ENCODE measurements around the gene USE1. TPM values are rescaled to one million over a fixed set of nuclear protein-coding genes. Genes with fewer than 3 reads are reported as not detected.

Gene USE1
- total RNA-seq, 1 donor, result 25.7 TPM

GRCh38 chr19:17210296-17210695 lies 4.9 kb upstream of the USE1 start:
- H3K36me3 ChIP-seq (ENCODE audit: insufficient read depth, low read length), result peaks cover 53% of the 10 kb centered on the region
- DNase-seq (ENCODE audit: insufficient read length, low spot score, missing footprints), result peak; percentile 81

GRCh38 chr19:17211547-17212446 lies 3.4 kb upstream of the USE1 start:
- peak; percentile 38 for DNase-seq (ENCODE audit: insufficient read length, low spot score, missing footprints)
- no peak overlapping the region for H2AFZ ChIP-seq (ENCODE audit: low read length)
- H3K79me2 ChIP-seq (ENCODE audit: insufficient read depth, low read length), result peaks cover 3% of the 10 kb centered on the region
- H3K36me3 ChIP-seq (ENCODE audit: insufficient read depth, low read length), result peaks cover 40% of the 10 kb centered on the region
- no peak for TF ChIP-seq CTCF (IDR thresholded peaks at IDR 0.05; ENCODE audit: extremely low read depth, low read depth, low read length)
- H3K27ac ChIP-seq (ENCODE audit: low read depth, low read length), result no peak overlapping the region
- no peak overlapping the region for H3K4me3 ChIP-seq (ENCODE audit: insufficient read depth, low read length)
- H4K20me1 ChIP-seq (ENCODE audit: insufficient read depth, low read length), result peaks cover 9% of the 10 kb centered on the region
- no peak overlapping the region for H3K4me2 ChIP-seq (ENCODE audit: insufficient read depth, low read length)
- peaks cover 11% of the 10 kb centered on the region for H3K4me1 ChIP-seq (ENCODE audit: insufficient read depth, low read length)
- H3K9me3 ChIP-seq (ENCODE audit: low read depth, low read length), result no peaks in the 10 kb centered on the region
- H3K27me3 ChIP-seq (ENCODE audit: insufficient read depth, low read length), result no peaks in the 10 kb centered on the region

More at GRCh38 chr19:17210296-17210695, 4.9 kb upstream of the USE1 start:
- no peaks in the 10 kb centered on the region for H3K27me3 ChIP-seq (ENCODE audit: insufficient read depth, low read length)
- H2AFZ ChIP-seq (ENCODE audit: low read length), result no peak overlapping the region
- no peaks in the 10 kb centered on the region for H3K9me3 ChIP-seq (ENCODE audit: low read depth, low read length)
- peaks cover 9% of the 10 kb centered on the region for H4K20me1 ChIP-seq (ENCODE audit: insufficient read depth, low read length)
- no peaks in the 10 kb centered on the region for H3K79me2 ChIP-seq (ENCODE audit: insufficient read depth, low read length)
- H3K27ac ChIP-seq (ENCODE audit: low read depth, low read length), result no peak overlapping the region
- no peak for TF ChIP-seq CTCF (IDR thresholded peaks at IDR 0.05; ENCODE audit: extremely low read depth, low read depth, low read length)
- H3K4me3 ChIP-seq (ENCODE audit: insufficient read depth, low read length), result no peak overlapping the region
- peaks cover 11% of the 10 kb centered on the region for H3K4me1 ChIP-seq (ENCODE audit: insufficient read depth, low read length)
- H3K4me2 ChIP-seq (ENCODE audit: insufficient read depth, low read length), result no peak overlapping the region

GRCh38 chr19:17213334-17213733 lies 1.8 kb upstream of the USE1 start:
- no peak overlapping the region for H3K4me3 ChIP-seq (ENCODE audit: insufficient read depth, low read length)
- H3K4me1 ChIP-seq (ENCODE audit: insufficient read depth, low read length), result peaks cover 11% of the 10 kb centered on the region
- no peaks in the 10 kb centered on the region for H3K27me3 ChIP-seq (ENCODE audit: insufficient read depth, low read length)
- H3K79me2 ChIP-seq (ENCODE audit: insufficient read depth, low read length), result peaks cover 3% of the 10 kb centered on the region
- TF ChIP-seq CTCF (IDR thresholded peaks at IDR 0.05; ENCODE audit: extremely low read depth, low read depth, low read length), result no peak
- H3K27ac ChIP-seq (ENCODE audit: low read depth, low read length), result no peak overlapping the region
- peak; percentile 66 for DNase-seq (ENCODE audit: insufficient read length, low spot score, missing footprints)
- H3K36me3 ChIP-seq (ENCODE audit: insufficient read depth, low read length), result peaks cover 44% of the 10 kb centered on the region
- peaks cover 9% of the 10 kb centered on the region for H4K20me1 ChIP-seq (ENCODE audit: insufficient read depth, low read length)
- no peak overlapping the region for H3K4me2 ChIP-seq (ENCODE audit: insufficient read depth, low read length)
- H3K9me3 ChIP-seq (ENCODE audit: low read depth, low read length), result no peaks in the 10 kb centered on the region
- no peak overlapping the region for H2AFZ ChIP-seq (ENCODE audit: low read length)

GRCh38 chr19:17214508-17215126 lies 540 bp upstream of the USE1 start:
- peak overlapping the region; percentile 87 for H3K4me3 ChIP-seq (ENCODE audit: insufficient read depth, low read length)
- no peak for TF ChIP-seq CTCF (IDR thresholded peaks at IDR 0.05; ENCODE audit: extremely low read depth, low read depth, low read length)
- peaks cover 11% of the 10 kb centered on the region for H3K4me1 ChIP-seq (ENCODE audit: insufficient read depth, low read length)
- peak overlapping the region; percentile 93 for H3K4me2 ChIP-seq (ENCODE audit: insufficient read depth, low read length)
- peak overlapping the region; percentile 93 for H3K27ac ChIP-seq (ENCODE audit: low read depth, low read length)
- H3K27me3 ChIP-seq (ENCODE audit: insufficient read depth, low read length), result no peaks in the 10 kb centered on the region
- H4K20me1 ChIP-seq (ENCODE audit: insufficient read depth, low read length), result peaks cover 4% of the 10 kb centered on the region
- peaks cover 46% of the 10 kb centered on the region for H3K36me3 ChIP-seq (ENCODE audit: insufficient read depth, low read length)
- H3K9me3 ChIP-seq (ENCODE audit: low read depth, low read length), result no peaks in the 10 kb centered on the region
- peak overlapping the region; percentile 79 for H2AFZ ChIP-seq (ENCODE audit: low read length)
- peak; percentile 59 for DNase-seq (ENCODE audit: insufficient read length, low spot score, missing footprints)
- peaks cover 3% of the 10 kb centered on the region for H3K79me2 ChIP-seq (ENCODE audit: insufficient read depth, low read length)

Measured in osteoblast (primary cell).